NCI-H187 treated with DMSO at 0.1 percent for 48 hours (cell line): ENCODE results near the gene ADARB1.

Experiments
- DNase-seq: peaks from one replicate; lab custom pipeline; 2025; lab: John Stamatoyannopoulos, UW

The ADARB1 gene

DNA sequence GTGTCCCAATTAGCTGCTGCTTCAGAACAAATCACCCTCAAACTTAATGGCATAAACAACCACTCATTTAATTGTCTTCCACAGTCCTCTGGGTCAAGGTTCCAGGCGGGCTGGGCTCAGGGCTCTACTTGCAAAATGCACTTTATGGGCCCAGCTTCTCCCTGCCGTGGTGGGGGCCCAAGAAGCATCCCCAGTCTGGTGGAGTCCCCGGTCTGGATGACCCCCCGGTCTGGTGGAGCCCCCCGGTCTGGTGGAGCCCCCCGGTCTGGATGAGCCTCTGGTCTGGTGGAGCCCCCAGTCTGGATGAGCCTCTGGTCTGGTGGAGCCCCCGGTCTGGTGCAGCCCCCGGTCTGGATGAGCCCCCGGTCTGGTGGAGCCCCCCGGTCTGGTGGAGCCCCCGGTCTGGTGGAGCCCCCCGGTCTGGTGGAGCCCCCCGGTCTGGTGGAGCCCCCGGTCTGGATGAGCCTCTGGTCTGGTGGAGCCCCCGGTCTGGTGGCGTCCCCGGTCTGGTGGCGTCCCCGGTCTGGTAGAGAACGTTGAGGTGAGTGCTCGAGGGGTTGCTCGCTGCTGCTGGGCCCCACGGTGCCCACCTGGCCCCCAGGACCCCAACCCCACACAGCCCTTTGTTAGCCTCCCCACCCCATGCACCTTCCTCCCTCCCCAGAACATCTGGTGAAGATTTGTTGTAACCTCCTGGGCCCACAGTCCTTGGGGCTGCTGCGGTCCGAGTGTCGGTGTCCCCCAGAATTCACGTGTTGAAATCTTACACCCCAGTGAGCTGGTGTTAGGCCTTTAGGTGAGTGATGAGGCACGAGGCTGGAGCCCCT lies 179.5 kb downstream of the ADARB1 start:
- no peak for DNase-seq

DNA sequence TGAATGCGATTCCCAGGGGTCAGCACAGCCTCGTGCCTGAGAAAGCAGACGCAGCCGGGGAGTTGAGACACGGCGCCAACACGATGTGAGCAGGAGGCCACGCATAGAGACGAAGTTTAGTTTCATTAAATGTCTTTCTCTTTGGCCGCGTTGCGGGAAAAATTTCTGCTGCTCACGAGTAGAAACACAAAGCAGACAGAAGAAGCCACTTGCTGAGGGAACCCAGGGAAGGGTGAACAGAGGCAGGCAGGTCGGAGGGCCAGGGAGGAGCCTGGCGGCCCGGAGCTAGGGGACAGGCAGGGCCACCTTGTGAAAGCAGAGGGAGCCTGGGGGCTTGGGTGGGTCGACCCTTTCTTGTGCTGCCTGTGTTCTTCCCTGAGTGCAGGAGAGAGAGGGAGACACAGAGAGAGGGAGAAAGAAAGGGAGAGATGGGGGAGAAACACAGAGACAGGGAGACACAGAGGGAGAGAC lies 180.1 kb downstream of the ADARB1 start:
- no peak for DNase-seq

- DNase-seq: peak; percentile 30
Measured at GRCh38 chr21:45255381-45256020, 181.1 kb downstream of the ADARB1 start.

GRCh38 chr21:45256021-45256911 lies 181.9 kb downstream of the ADARB1 start:
- no peak for DNase-seq

DNA sequence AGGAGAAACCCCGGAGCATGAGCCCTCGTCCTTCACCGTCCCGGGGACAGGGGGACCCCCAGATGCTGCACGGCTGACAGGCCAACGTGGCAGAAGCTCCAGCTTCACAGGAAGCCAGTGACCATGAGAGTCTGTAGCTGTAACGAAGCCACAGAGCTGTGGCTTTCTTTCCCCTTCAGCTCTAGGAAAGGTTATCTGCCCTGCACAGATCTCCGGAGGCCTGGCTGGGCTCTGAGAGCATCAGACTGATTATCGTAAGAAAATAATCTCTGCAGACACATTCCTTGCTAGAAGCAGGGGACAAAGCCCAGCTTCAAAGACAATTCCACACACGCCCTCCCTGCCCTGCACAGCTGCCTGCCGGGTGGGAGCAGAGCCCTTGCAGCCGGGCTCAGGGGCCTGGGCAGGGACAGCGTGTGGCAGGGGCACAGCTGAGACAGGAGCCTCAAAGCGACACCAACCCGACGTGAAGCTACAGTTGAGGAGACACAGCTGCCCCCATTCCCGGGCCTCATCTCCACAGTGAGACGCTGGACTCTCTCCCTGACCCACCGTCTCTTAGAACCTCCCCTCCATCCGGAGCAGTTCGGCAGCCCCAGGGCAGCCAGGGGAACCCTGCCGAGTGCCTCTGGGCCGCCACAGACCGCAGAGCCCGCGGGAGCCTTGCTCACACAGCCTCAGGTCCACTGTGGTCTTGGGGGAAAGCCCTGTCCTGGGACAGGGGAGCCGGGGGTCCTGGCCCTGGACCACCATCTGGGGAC lies 182.7 kb downstream of the ADARB1 start:
- DNase-seq: no peak

GRCh38 chr21:45257673-45258341 lies 183.4 kb downstream of the ADARB1 start:
- DNase-seq: no peak

DNA sequence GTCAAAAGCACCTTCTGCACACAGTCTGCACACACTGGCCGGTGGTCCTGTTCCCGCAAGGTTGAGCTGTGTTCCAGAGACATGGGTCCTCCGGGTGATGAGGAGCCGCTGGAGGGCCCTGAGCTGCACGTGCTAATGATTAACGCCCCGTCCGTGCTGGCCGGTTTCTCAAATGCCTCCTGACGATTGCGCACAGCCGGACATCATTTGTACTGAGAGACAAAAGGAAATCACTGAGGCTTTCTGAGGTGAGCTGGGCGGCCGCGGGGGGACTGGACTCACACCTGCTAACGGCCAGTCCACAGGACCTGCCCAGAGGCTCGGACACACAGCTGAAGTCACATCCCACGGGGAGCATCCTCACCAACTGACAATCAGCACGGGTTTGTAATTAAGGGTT lies 184.1 kb downstream of the ADARB1 start:
- DNase-seq: no peak

DNA sequence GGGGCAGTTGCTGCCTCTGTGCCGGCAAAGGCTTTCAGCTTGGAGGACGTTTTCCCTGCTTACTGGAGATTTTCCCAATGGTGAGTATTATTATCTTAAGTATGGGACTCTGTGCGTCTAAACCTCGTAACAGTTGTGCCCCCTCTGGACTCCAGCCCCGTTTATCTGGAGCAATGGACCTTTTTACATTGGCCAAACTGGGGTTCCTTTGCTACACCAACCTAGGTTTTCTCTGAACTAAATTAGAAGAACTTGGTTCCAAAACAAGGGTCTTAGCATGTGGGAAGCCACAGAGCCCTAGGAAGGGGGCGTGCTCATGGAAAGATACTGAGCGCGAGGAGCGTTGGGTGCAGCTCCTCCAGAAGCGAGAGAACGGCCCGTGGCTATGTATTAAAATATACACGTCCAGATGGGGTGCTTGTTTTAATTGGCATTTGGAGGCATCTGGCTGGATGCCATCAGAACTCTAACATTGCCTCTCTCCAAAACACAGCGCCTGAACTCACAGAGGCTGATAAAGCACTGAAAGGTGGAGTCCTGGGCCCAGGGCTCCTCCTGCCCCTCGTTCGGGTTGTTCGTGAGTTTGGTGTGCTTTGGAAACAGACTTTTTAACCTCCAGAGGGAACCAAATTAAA lies 184.9 kb downstream of the ADARB1 start:
- no peak for DNase-seq

- DNase-seq: no peak
Measured at GRCh38 chr21:45260191-45260825, 185.9 kb downstream of the ADARB1 start.

- no peak for DNase-seq
Measured at GRCh38 chr21:45261093-45261492, 186.7 kb downstream of the ADARB1 start.

GRCh38 chr21:45262041-45262581 lies 187.7 kb downstream of the ADARB1 start:
- DNase-seq: no peak

- no peak for DNase-seq
Measured at GRCh38 chr21:45262616-45263015, 188.2 kb downstream of the ADARB1 start.

DNA sequence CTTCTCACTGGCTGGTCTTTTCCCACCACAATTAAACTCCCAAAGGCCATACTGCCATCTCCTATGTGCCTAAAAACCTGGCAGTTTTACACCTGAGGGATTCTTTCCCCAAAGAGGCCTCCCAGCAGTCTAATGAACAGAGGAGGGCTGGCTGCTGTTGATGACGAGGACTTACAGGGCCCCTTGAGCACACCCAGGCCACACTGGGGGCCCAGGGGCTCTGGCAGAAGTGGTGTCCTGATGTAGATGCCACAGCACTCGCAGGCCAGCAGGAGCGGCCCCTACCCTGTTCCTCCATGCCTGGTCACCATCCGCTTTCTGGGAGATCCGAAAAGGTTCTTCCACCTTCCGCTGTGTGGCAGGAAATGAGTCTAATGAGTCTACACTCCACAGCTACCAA lies 189.2 kb downstream of the ADARB1 start:
- no peak for DNase-seq

- DNase-seq: no peak
Measured at GRCh38 chr21:45264146-45264911, 189.9 kb downstream of the ADARB1 start.

GRCh38 chr21:45264912-45265515 lies 190.6 kb downstream of the ADARB1 start:
- DNase-seq: no peak

DNA sequence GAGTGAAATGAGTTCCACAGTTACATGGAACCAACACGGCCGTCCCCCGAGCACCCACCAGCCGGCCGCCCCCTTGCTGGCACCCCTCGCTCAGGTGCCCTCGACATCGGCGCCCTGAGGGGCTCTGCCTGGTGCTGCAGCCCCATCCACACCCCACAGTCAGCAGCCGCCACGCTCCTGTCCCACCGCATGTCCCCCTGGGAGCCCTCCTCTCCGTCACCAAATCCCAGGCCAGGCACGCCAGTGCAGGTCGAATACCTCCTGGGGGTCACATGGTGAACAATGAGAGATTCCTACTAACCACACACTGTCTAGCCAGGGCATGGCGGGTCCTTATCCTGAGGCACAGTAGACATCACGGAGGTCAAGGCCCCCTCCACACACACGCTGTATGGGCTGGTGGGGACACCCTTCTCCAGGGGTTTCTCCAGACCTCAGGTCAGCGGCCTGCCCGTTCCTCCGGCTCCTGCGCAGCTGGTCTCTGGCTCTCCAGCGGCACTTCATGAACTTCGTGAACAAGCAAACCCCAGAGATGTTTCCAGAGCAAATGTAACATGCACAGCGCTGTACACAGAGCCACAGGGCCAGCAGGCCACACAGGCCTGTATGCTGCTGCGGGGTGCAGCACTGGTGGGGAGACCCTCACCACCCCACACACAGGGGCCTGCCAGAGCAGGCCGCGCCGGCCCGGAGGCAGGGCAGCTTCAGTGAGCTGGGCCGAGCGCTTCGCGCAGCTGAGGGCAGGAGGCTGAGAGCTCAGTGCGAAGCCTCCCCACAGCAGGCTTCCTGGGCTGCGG lies 191.5 kb downstream of the ADARB1 start:
- no peak for DNase-seq

DNA sequence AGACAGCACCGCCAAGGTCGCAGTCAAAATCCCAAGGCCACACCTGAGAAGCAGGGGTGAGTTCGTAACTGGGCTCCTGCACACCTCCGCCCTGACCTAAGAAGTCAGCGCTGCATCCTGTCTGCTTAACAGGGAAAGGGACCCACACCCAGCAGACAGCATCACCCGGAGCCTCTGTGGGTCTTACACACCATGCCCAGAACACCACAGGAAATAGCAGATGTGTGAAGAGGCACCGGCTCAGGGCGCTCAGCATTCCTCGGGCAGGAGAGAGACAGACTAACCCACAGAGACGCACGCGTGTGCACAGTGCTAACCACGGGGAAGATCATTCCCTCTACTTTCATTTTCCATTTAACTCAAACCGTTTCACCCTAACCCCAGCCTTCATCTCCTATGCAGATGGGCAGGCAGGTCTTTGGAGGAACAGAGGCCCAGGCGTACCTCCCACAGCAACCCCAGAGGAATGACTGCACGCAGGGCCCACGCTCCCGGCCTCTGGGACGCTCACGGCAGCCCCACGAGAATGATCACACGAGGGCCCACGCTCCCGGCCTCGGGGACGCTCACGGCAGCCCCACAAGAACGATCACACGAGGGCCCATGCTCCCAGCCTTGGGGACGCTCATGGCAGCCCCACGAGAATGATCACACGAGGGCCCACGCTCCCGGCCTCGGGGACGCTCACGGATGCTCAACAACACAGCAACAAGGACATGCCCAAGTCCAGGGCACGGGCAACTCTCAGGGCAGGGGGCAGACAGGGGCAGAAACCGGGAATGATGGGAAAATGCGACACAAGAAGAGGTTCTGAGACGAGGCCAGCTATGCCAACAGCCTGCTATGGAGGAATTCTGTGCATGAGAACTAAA lies 192.4 kb downstream of the ADARB1 start:
- DNase-seq: no peak
